Measurements from ENCODE around the gene SLC26A1. TPM values are rescaled to one million over a fixed set of nuclear protein-coding genes. Genes with fewer than 3 reads are reported as not detected.

The SLC26A1 gene, protein sequence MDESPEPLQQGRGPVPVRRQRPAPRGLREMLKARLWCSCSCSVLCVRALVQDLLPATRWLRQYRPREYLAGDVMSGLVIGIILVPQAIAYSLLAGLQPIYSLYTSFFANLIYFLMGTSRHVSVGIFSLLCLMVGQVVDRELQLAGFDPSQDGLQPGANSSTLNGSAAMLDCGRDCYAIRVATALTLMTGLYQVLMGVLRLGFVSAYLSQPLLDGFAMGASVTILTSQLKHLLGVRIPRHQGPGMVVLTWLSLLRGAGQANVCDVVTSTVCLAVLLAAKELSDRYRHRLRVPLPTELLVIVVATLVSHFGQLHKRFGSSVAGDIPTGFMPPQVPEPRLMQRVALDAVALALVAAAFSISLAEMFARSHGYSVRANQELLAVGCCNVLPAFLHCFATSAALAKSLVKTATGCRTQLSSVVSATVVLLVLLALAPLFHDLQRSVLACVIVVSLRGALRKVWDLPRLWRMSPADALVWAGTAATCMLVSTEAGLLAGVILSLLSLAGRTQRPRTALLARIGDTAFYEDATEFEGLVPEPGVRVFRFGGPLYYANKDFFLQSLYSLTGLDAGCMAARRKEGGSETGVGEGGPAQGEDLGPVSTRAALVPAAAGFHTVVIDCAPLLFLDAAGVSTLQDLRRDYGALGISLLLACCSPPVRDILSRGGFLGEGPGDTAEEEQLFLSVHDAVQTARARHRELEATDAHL
- total RNA-seq: under 1 TPM in 1 of 2 donors, not detected in 1; 0.27 TPM
- long read RNA-seq: 0 reads

DNA sequence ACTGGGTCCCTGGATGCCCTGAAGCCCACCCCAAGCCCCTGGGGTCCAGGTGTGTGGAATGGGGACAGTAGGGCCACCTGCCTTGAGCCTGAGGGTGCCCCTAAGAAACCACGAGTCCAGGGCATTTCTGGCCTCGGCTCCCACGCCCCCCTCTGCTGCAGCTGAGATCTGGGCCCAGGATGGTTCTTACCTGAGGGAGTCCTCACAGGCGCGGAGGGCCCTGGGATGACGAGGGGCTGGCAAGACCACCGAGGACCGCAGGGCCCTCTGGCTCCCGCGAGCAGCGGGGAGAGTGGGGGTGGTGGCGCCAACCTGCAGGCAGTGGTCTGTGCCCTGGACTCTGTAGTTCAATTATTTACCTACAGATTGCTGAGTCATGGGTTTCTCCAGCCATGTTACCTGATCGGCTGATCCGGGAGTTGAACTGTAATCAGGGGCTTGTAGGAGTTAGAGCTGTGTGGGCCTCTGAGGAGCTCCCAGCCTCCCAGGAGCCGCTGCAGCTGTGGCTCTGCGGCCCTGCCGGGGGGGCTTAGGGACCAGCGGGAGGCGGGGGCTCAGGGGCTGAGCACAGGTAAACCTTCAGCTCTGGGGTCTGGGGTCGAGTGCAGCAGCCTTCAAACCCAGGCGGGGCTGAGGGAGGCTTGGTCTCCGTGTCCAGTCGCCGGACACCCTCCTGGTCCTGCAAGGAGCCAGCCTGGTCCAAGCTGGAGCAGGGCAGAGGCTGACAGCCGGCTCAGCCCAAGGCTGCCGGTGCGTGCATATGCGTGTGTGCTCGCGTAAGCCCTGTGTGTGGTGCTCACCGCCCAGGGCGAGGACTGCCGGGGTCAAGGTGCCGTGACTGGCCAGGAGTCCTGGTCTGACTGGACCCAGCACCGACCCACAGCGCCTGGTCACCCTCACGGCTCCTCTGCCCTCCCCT is at the start of gene SLC26A1:
Gene SLC26A1 (minus strand): TSS at position 294 of the 919 bp plus-strand sequence. CDS start 1,701 bp downstream, outside the sequence.
- intact Hi-C loops (cut with DNase I): no loop called here
- DNase-seq (no peak), ATAC-seq (no peak)

- DNase-seq (peak; percentile 24), ATAC-seq (no peak)
- intact Hi-C loops (cut with DNase I): no loop called here
Observed at GRCh38 chr4:1042352-1043055, 49.3 kb upstream of the SLC26A1 start.

DNA sequence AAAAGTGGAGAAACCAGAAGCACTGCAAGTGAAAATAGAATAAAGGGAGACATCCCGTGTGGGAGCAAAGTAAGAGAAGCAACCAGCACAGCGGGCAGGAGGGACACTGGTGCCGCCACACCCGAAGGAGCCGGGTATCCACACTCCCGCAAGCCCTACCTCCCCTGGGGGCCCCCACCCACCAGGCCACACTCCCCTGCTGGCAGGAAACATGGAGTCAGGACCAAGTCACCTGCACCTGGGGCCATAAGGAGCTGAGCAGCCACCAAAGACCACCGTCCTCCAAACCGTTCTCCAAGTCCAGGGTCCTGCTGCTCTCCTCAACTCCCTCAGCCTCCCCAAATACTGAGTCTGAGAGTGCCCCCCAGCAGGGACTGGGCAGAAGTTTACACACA is 48.7 kb upstream of the SLC26A1 start:
- no peak for ATAC-seq
- DNase-seq: no peak
- intact Hi-C loops (cut with DNase I): no loop called here

GRCh38 chr4:1041147-1041935 is 48.1 kb upstream of the SLC26A1 start:
- intact Hi-C loops (cut with DNase I): no loop called here
- ATAC-seq (peak in 1 of 2 donors; percentile 2), DNase-seq (no peak)

DNA sequence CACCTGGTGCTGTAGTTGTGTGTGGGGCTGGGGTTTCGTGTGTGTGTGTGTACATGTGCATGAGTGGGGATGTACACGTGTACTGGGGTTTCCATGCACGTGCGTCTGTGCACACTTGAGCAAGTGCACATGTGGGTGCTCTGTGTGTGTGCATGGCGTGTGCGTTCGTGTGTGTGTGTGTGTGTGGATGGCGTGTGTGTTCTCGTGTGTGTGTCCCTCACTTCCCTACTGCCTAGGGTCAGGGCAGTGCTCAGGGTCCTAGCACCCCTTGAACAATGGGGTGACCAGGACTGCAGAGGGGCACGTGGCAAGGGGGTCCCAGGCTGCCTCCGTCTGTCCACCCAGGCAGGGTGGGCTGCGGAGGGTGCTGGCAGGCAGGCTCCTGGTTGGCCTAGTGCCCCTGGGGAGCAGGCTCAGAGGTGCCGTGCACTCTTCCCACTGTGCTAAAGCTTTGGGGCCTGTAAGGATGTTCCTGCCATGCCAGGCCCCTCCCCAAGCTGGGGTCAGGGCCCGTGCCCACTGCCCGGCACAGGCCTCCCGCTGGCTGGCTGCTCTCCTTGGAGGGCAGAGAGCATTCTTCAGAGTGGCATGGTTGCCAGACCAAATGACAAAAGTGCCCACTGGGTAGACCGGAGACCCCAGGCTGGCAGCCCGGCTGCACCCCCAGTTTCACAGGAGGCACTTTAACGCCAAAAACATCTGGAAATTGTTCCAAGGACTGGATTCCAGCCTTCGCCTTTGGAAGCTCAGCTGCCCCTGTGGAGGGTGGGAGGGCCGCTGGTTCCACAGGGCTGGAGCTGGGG is 47.3 kb upstream of the SLC26A1 start:
- intact Hi-C loops (cut with DNase I): no loop called here
- DNase-seq (no peak), ATAC-seq (no peak)

- ATAC-seq (peak; percentile 20 to 28), DNase-seq (peak; percentile 65)
- intact Hi-C loops (cut with DNase I): no loop called here
Observed at GRCh38 chr4:1039493-1040343, 46.5 kb upstream of the SLC26A1 start.

- no peak for ATAC-seq
- DNase-seq: no peak
- intact Hi-C loops (cut with DNase I): no loop called here
Observed at GRCh38 chr4:1038948-1039492, 45.8 kb upstream of the SLC26A1 start.

- intact Hi-C loops (cut with DNase I): no loop called here
- DNase-seq: no peak
- no peak for ATAC-seq
Observed at GRCh38 chr4:1036976-1037810, 44.0 kb upstream of the SLC26A1 start.

DNA sequence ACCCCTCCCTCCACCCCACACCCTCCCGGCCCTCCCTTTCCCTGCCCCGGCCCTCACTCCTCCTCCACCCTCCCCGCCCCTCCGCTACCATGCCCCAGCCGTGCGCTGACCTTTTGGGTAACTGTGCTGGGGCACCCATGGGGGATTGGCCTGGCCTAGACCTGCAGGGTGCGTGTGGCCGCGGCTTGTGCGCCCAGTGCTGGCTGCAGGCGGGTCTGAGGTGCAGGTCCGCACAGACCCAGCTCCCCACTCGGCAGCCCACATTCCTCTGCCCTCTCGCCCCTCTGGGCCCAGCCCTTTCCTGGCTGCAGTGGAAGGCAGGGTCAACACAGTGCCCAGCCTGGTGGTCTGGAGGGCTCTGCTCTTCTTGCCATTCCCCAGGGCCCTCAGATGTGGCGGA is 42.9 kb upstream of the SLC26A1 start:
- intact Hi-C loops (cut with DNase I): no loop called here

GRCh38 chr4:1035510-1035909 is 42.3 kb upstream of the SLC26A1 start:
- ATAC-seq: peak; percentile 39 to 49
- intact Hi-C loops (cut with DNase I): no loop called here
- DNase-seq: peak; percentile 67

More for the DNA sequence above, 42.9 kb upstream of the SLC26A1 start:
- peak in 1 of 2 donors; percentile 0 for ATAC-seq
- DNase-seq: no peak

GRCh38 chr4:1033840-1034551 is 40.8 kb upstream of the SLC26A1 start:
- DNase-seq (peak; percentile 78), ATAC-seq (peak; percentile 42 to 63)
- intact Hi-C loops (cut with DNase I): no loop called here

GRCh38 chr4:1032861-1033260 is 39.7 kb upstream of the SLC26A1 start:
- ATAC-seq: no peak
- DNase-seq: no peak
- intact Hi-C loops (cut with DNase I): no loop called here

- ATAC-seq (no peak), DNase-seq (no peak)
- intact Hi-C loops (cut with DNase I): no loop called here
Observed at GRCh38 chr4:1031956-1032795, 39.0 kb upstream of the SLC26A1 start.

DNA sequence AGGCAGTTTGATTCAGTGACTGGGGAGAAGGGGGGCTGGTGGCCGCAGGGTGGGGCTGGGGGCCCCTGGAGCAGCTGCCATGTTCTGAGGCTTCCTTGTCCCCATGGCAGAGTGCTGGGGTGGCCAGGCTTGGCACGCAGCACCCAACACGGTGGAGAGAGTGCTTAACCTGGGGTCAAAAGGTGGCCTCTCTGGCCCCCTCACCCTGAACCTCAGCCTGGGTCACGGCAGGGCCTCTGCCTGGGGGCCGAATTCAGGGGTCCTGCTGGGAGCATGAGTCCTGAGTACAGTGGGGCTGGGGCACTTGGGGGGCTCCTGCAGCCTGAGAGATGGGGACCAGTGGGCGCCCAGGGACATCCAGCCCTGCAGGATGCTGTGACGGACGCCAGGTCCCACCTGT is 38.1 kb upstream of the SLC26A1 start:
- no peak for ATAC-seq
- intact Hi-C loops (cut with DNase I): no loop called here

More for the DNA sequence above, 38.1 kb upstream of the SLC26A1 start:
- DNase-seq: no peak

Measured in left cardiac atrium (tissue), 4 donors.